HCT116 (cell line): ENCODE results near the gene GABRP. TPM values are rescaled to one million over a fixed set of nuclear protein-coding genes. Genes with fewer than 3 reads are reported as not detected.

Experiments used
- ATAC-seq: fragments of 200-7000 bp; cut with Tn5 transposase; 2 replicates; pipeline ENCODE4 v1.9.1; 2020; ENCODE audit warnings: mild to moderate bottlenecking, moderate library complexity
- BruUV-seq: library from RNA; stranded (reverse); fragments of 400-500 nt; replicated peaks from 2 replicates; lab custom pipeline; 2021; lab: Mats Ljungman, UMichigan
- CTCF ChIA-PET: fragments of 300-600 bp; sonication (Branson Sonifier 250); formaldehyde crosslinking; loops from one replicate; lab custom pipeline; 2021; ENCODE audit warnings: antibody characterized with exemption; lab: Charles Lee
- POLR2A ChIA-PET: fragments of 300-600, 350-600 bp; sonication (Branson Sonifier 250); formaldehyde crosslinking; loops from one replicate; lab custom pipeline; 2021; ENCODE audit warnings: antibody characterized with exemption; lab: Charles Lee
- RAD21 ChIA-PET, 2 experiments: fragments of 300-600 bp; sonication (Branson Sonifier 250); formaldehyde crosslinking; loops; one replicate each; lab custom pipeline; 2023; ENCODE audit warnings: low total read pairs in 2 of 2; ENCODE audit not compliant: uncharacterized antibody in 2 of 2, unreplicated experiment in 2 of 2, low non-redundant PET in 1 of 2; lab: Charles Lee
- DNase-seq: peaks from one replicate; pipeline ENCODE4 v3.0.0-alpha.2; 2010; ENCODE audit warnings: low read depth, low spot score
- H2AFZ ChIP-seq: fragments of 200-600 bp; shearing (Covaris generic), sonication (generic); 2 replicates; pipeline ENCODE4 v1.6.1; 2017; ENCODE audit warnings: low read depth, mixed run types, mixed read lengths, antibody characterized with exemption, low read length; ENCODE audit not compliant: poor library complexity, severe bottlenecking
- H3K27ac ChIP-seq: 2 replicates; pipeline ENCODE4 v1.5.1; 2012; ENCODE audit warnings: low read depth, low read length
- H3K27me3 ChIP-seq: fragments of 200-600 bp; sonication (generic); 2 replicates; pipeline ENCODE4 v1.6.1; 2016; ENCODE audit warnings: mixed run types, low read length, mixed read lengths; ENCODE audit not compliant: insufficient read depth
- H3K36me3 ChIP-seq, 2 experiments: fragments of 200-500 bp in 1 of 2; fragments of 200-600 bp in 1 of 2; sonication (Bioruptor generic) in 1 of 2; sonication (generic) in 1 of 2; 2 replicates each; pipeline versions ENCODE4 v1.5.1 to v1.6.1; 2014 to 2016; ENCODE audit warnings: low read length in 2 of 2, inconsistent platforms in 1 of 2, mixed read lengths in 1 of 2, mixed run types in 1 of 2; ENCODE audit not compliant: insufficient read depth in 2 of 2, control insufficient read depth in 1 of 2
- H3K4me1 ChIP-seq, 2 experiments: fragments of 200-600 bp in 1 of 2; sonication (generic) in 1 of 2; 2 replicates each; pipeline versions ENCODE4 v1.5.1 to v1.6.1; 2012 to 2017; ENCODE audit warnings: low read length in 2 of 2, inconsistent platforms in 1 of 2, mild to moderate bottlenecking in 1 of 2, mixed read lengths in 1 of 2, mixed run types in 1 of 2, moderate library complexity in 1 of 2; ENCODE audit not compliant: insufficient read depth in 2 of 2, control insufficient read depth in 1 of 2
- H3K4me2 ChIP-seq: fragments of 200-600 bp; sonication (generic); 2 replicates; pipeline ENCODE4 v1.6.1; 2017; ENCODE audit warnings: mixed run types, low read length, mixed read lengths
- H3K4me3 ChIP-seq, 2 experiments: fragments of 200-600 bp in 1 of 2; sonication (generic) in 1 of 2; replicated peaks in 1 of 2; 2 replicates each; pipeline ENCODE4 v1.5.1; 2011 to 2016; ENCODE audit warnings: low read length in 2 of 2, control low read depth in 1 of 2, low read depth in 1 of 2, mild to moderate bottlenecking in 1 of 2, mixed read lengths in 1 of 2, mixed run types in 1 of 2
- H3K79me2 ChIP-seq: fragments of 200-600 bp; sonication (generic); 2 replicates; pipeline ENCODE4 v1.6.1; 2017; ENCODE audit warnings: mild to moderate bottlenecking, mixed run types, low read length, moderate library complexity, mixed read lengths; ENCODE audit not compliant: insufficient read depth
- H3K9ac ChIP-seq: fragments of 200-600 bp; sonication (generic); 2 replicates; pipeline ENCODE4 v1.6.1; 2016; ENCODE audit warnings: low read length, mixed read lengths
- H3K9me2 ChIP-seq: fragments of 200-600 bp; sonication (generic), shearing (Covaris generic); 2 replicates; pipeline ENCODE4 v1.6.1; 2017; ENCODE audit warnings: mixed run types, mild to moderate bottlenecking, moderate library complexity; ENCODE audit not compliant: insufficient read depth
- H3K9me3 ChIP-seq, 2 experiments: fragments of 200-500 bp in 1 of 2; fragments of 200-600 bp in 1 of 2; sonication (Bioruptor generic) in 1 of 2; sonication (generic) in 1 of 2; 2 replicates each; pipeline ENCODE4 v1.6.1; 2014 to 2017; ENCODE audit warnings: low read length in 2 of 2, mixed read lengths in 2 of 2, inconsistent platforms in 1 of 2, low read depth in 1 of 2, mild to moderate bottlenecking in 1 of 2, mixed run types in 1 of 2, moderate library complexity in 1 of 2; ENCODE audit not compliant: control insufficient read depth in 1 of 2, insufficient read depth in 1 of 2
- H4K20me1 ChIP-seq: fragments of 200-600 bp; sonication (generic), shearing (Covaris generic); 2 replicates; pipeline ENCODE4 v1.6.1; 2017; ENCODE audit warnings: mixed run types, mild to moderate bottlenecking, moderate library complexity; ENCODE audit not compliant: insufficient read depth
- EZH2phosphoT487 ChIP-seq: fragments of 200-600 bp; IDR thresholded peaks from 2 replicates; pipeline ENCODE4 v1.6.1; 2018; ENCODE audit warnings: antibody characterized with exemption, borderline replicate concordance
- FOSL1 ChIP-seq: IDR thresholded peaks from 2 replicates; pipeline ENCODE4 v1.6.1; 2012; ENCODE audit warnings: low read depth
- JUND ChIP-seq: IDR thresholded peaks from 2 replicates; pipeline ENCODE4 v1.6.1; 2012
- POLR2AphosphoS5 ChIP-seq: IDR thresholded peaks from 2 replicates; pipeline ENCODE4 v1.6.1; 2011; ENCODE audit warnings: mild to moderate bottlenecking, low read depth, low read length, moderate library complexity
- SIN3A ChIP-seq: IDR thresholded peaks from 2 replicates; pipeline ENCODE4 v1.6.1; 2012; ENCODE audit warnings: low read depth
- SRF ChIP-seq: IDR thresholded peaks from 2 replicates; pipeline ENCODE4 v1.6.1; 2012; ENCODE audit warnings: low read depth
- YY1 ChIP-seq: IDR thresholded peaks from 2 replicates; pipeline ENCODE4 v1.6.1; 2011; ENCODE audit warnings: low read length, low read depth, moderate library complexity, mild to moderate bottlenecking; ENCODE audit not compliant: insufficient replicate concordance; ENCODE audit errors: extremely low read depth
- ZFX ChIP-seq: fragments of 450-650 bp; IDR thresholded peaks from 2 replicates; pipeline ENCODE4 v1.6.1; 2017
- intact Hi-C: fragments of 100-400 bp; cut with micrococcal nuclease; formaldehyde crosslinking; loops from 2 replicates; pipeline ENCODE4 v1.10.0; 2022
- total RNA-seq: library from RNA; stranded (reverse); gene quantifications from one replicate; pipeline ENCODE4 v1.2.1, GENCODE V29; 2021; ENCODE audit not compliant: unreplicated experiment
- TF ChIP-seq, protein P1 (sequence below): IDR thresholded peaks from 2 replicates; pipeline ENCODE4 v1.6.1; 2012; ENCODE audit warnings: low read depth

GABRP gene
- total RNA-seq, 1 experiment from 2014 or later: not detected

GRCh38 chr5:170774831-170775230 is 8.7 kb upstream of the GABRP start:
- ChIA-PET CTCF (no interaction called here), POLR2A (no interaction called here), RAD21 (no interaction called here)
- no TSS peak for BruUV-seq
- no peak for DNase-seq
- ATAC-seq: no peak
- Histone ChIP-seq H3K9ac (no peak overlapping the region), H3K4me3 (no peak overlapping the region), H2AFZ (no peak overlapping the region), H3K4me1 (no peaks in the 10 kb centered on the region), H3K27ac (no peak overlapping the region), H3K9me3 (no peaks in the 10 kb centered on the region), H3K36me3 (no peaks in the 10 kb centered on the region), H4K20me1 (no peaks in the 10 kb centered on the region), H3K27me3 (no peaks in the 10 kb centered on the region), H3K79me2 (no peaks in the 10 kb centered on the region), H3K9me2 (no peaks in the 10 kb centered on the region), H3K4me2 (no peak overlapping the region)
- intact Hi-C loops: no loop called here
- TF ChIP-seq, protein P1, sequence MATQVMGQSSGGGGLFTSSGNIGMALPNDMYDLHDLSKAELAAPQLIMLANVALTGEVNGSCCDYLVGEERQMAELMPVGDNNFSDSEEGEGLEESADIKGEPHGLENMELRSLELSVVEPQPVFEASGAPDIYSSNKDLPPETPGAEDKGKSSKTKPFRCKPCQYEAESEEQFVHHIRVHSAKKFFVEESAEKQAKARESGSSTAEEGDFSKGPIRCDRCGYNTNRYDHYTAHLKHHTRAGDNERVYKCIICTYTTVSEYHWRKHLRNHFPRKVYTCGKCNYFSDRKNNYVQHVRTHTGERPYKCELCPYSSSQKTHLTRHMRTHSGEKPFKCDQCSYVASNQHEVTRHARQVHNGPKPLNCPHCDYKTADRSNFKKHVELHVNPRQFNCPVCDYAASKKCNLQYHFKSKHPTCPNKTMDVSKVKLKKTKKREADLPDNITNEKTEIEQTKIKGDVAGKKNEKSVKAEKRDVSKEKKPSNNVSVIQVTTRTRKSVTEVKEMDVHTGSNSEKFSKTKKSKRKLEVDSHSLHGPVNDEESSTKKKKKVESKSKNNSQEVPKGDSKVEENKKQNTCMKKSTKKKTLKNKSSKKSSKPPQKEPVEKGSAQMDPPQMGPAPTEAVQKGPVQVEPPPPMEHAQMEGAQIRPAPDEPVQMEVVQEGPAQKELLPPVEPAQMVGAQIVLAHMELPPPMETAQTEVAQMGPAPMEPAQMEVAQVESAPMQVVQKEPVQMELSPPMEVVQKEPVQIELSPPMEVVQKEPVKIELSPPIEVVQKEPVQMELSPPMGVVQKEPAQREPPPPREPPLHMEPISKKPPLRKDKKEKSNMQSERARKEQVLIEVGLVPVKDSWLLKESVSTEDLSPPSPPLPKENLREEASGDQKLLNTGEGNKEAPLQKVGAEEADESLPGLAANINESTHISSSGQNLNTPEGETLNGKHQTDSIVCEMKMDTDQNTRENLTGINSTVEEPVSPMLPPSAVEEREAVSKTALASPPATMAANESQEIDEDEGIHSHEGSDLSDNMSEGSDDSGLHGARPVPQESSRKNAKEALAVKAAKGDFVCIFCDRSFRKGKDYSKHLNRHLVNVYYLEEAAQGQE: no peak
- TF ChIP-seq SRF (no peak), SIN3A (no peak), FOSL1 (no peak), POLR2AphosphoS5 (no peak), ZFX (no peak), EZH2phosphoT487 (no peak), JUND (no peak), YY1 (no peak)
